Natural killer cell (primary cell): ENCODE results near the gene GRIK5. TPM values are rescaled to one million over a fixed set of nuclear protein-coding genes. Genes with fewer than 3 reads are reported as not detected.

Experiments used
- ATAC-seq, 3 donors: fragments of 150-1000 bp in 2 of 3; fragments of 200-7000 bp in 1 of 3; cut with Tn5 transposase; 1 replicate in 1 of 3; 2 replicates in 2 of 3; pipeline ENCODE4 v1.10.0; 2021; ENCODE audit warnings: mild to moderate bottlenecking in 2 of 3, moderate library complexity in 2 of 3
- DNase-seq, 2 donors: peaks; one replicate each; pipeline versions ENCODE4 v3.0.0 to v3.0.0-alpha.2; 2013 to 2021; ENCODE audit warnings: mixed read lengths in 1 of 2
- H3K27ac ChIP-seq: one replicate; pipeline ENCODE4 v1.5.1; 2013; ENCODE audit warnings: mild to moderate bottlenecking, low read length
- H3K27me3 ChIP-seq: one replicate; pipeline ENCODE4 v1.6.1; 2013; ENCODE audit warnings: low read length; ENCODE audit not compliant: control insufficient read depth, insufficient read depth
- H3K36me3 ChIP-seq: one replicate; pipeline ENCODE4 v1.6.1; 2013; ENCODE audit warnings: low read length; ENCODE audit not compliant: control insufficient read depth, insufficient read depth
- H3K4me1 ChIP-seq: one replicate; pipeline ENCODE4 v1.6.1; 2013; ENCODE audit warnings: low read length; ENCODE audit not compliant: control insufficient read depth, insufficient read depth
- H3K4me3 ChIP-seq: one replicate; pipeline ENCODE4 v1.5.1; 2013; ENCODE audit warnings: low read length
- H3K9me3 ChIP-seq: one replicate; pipeline ENCODE4 v1.6.1; 2013; ENCODE audit warnings: low read length; ENCODE audit not compliant: control insufficient read depth, insufficient read depth
- H3K27ac Mint-ChIP-seq, 2 donors: one replicate each; pipeline ENCODE4 v1.8.0; 2022; ENCODE audit warnings: mild to moderate bottlenecking in 2 of 2, mixed read lengths in 2 of 2, moderate library complexity in 1 of 2
- H3K27me3 Mint-ChIP-seq, 2 donors: one replicate each; pipeline ENCODE4 v1.8.0; 2022; ENCODE audit warnings: low read depth in 2 of 2, mixed read lengths in 2 of 2
- H3K36me3 Mint-ChIP-seq: one replicate; pipeline ENCODE4 v1.8.0; 2022; ENCODE audit warnings: mixed read lengths
- H3K4me1 Mint-ChIP-seq, 2 donors: one replicate each; pipeline ENCODE4 v1.8.0; 2022; ENCODE audit warnings: mixed read lengths in 2 of 2
- H3K4me3 Mint-ChIP-seq: one replicate; pipeline ENCODE4 v1.8.0; 2022; ENCODE audit warnings: mild to moderate bottlenecking, moderate library complexity, mixed read lengths
- H3K9me3 Mint-ChIP-seq, 2 donors: one replicate each; pipeline ENCODE4 v1.8.0; 2022; ENCODE audit warnings: mixed read lengths in 2 of 2
- CTCF ChIP-seq: fragments of 200-600 bp; IDR thresholded peaks from one replicate; pipeline ENCODE4 v1.8.0; 2022; ENCODE audit warnings: antibody characterized with exemption
- WGBS: methylation state at CpG from one replicate; pipeline ENCODE4 v1.1.7; 2013; ENCODE audit warnings: missing lambda C conversion rate; ENCODE audit not compliant: insufficient coverage; 5-methylcytosine and 5-hydroxymethylcytosine counted together
- intact Hi-C: fragments of 100-400 bp; cut with micrococcal nuclease; formaldehyde crosslinking; loops from one replicate; pipeline ENCODE4 v1.14.2; 2022
- total RNA-seq, 4 donors: library from RNA; stranded (reverse); fragments of 120-200 nt in 1 of 4; gene quantifications; one replicate each; pipeline versions ENCODE4 v1.2.3 to v1.2.4, GENCODE V29; 2013 to 2022

The GRIK5 gene
- total RNA-seq, 3 donors from 2014 or later (not counting 1 experiment from before 2014, with no cell fraction given): 0.31 to 2.1 TPM; not detected in 1

- intact Hi-C loops: no loop called here
These were observed 70.7 kb downstream of the GRIK5 start for GRCh38 chr19:41999071-41999877.

GRCh38 chr19:41998246-41999020, 71.6 kb downstream of the GRIK5 start:
- H3K27me3 Mint-ChIP-seq: peaks cover 49 to 60% of the 10 kb centered on the region in 2 donors
- H3K4me3 ChIP-seq: no peak overlapping the region
- TF ChIP-seq CTCF: peak; percentile 22
- DNase-seq (peak in 1 of 2 donors; percentile 52), ATAC-seq (no peak)
- no peak overlapping the region for H3K27ac Mint-ChIP-seq
- no peaks in the 10 kb centered on the region for H3K9me3 ChIP-seq
- intact Hi-C loops: no loop called here
- peaks cover 21% of the 10 kb centered on the region for H3K4me1 ChIP-seq
- WGBS: 9% methylated on average over 62 of the region's 64 CpGs
- H3K36me3 Mint-ChIP-seq: no peaks in the 10 kb centered on the region
- H3K27ac ChIP-seq: no peak overlapping the region
- no peaks in the 10 kb centered on the region for H3K36me3 ChIP-seq
- H3K9me3 Mint-ChIP-seq: no peaks in the 10 kb centered on the region
- H3K4me1 Mint-ChIP-seq: peaks cover 10 to 34% of the 10 kb centered on the region in 2 donors
- peaks cover 23% of the 10 kb centered on the region for H3K27me3 ChIP-seq
- no peak overlapping the region for H3K4me3 Mint-ChIP-seq

More at GRCh38 chr19:41999071-41999877, 70.7 kb downstream of the GRIK5 start:
- Mint-ChIP-seq H3K4me3 (no peak overlapping the region), H3K36me3 (no peaks in the 10 kb centered on the region), H3K27ac (no peak overlapping the region), H3K4me1 (peaks cover 7 to 31% of the 10 kb centered on the region in 2 donors), H3K27me3 (peaks cover 54 to 65% of the 10 kb centered on the region in 2 donors), H3K9me3 (no peaks in the 10 kb centered on the region)
- peaks cover 23% of the 10 kb centered on the region for H3K27me3 ChIP-seq
- no peaks in the 10 kb centered on the region for H3K9me3 ChIP-seq
- TF ChIP-seq CTCF: no peak
- no peak overlapping the region for H3K4me3 ChIP-seq
- H3K27ac ChIP-seq: no peak overlapping the region
- H3K36me3 ChIP-seq: no peaks in the 10 kb centered on the region
- DNase-seq (peak in 1 of 2 donors; percentile 40), ATAC-seq (no peak)
- WGBS: 22% methylated on average over 55 of the region's 55 CpGs
- peaks cover 17% of the 10 kb centered on the region for H3K4me1 ChIP-seq

GRCh38 chr19:41997851-41998229, 72.2 kb downstream of the GRIK5 start:
- peaks cover 23% of the 10 kb centered on the region for H3K27me3 ChIP-seq

More at GRCh38 chr19:41997851-41998229, 72.2 kb downstream of the GRIK5 start:
- Histone ChIP-seq H3K36me3 (no peaks in the 10 kb centered on the region), H3K4me1 (peaks cover 26% of the 10 kb centered on the region), H3K4me3 (no peak overlapping the region), H3K9me3 (no peaks in the 10 kb centered on the region), H3K27ac (no peak overlapping the region)
- H3K36me3 Mint-ChIP-seq: no peaks in the 10 kb centered on the region
- DNase-seq (peak in 1 of 2 donors; percentile 11), ATAC-seq (no peak)
- TF ChIP-seq CTCF: no peak
- H3K27me3 Mint-ChIP-seq: peaks cover 49 to 61% of the 10 kb centered on the region in 2 donors
- 6% methylated on average over 14 of the region's 14 CpGs for WGBS
- peaks cover 12 to 37% of the 10 kb centered on the region in 2 donors for H3K4me1 Mint-ChIP-seq
- H3K4me3 Mint-ChIP-seq: no peak overlapping the region
- no peaks in the 10 kb centered on the region for H3K9me3 Mint-ChIP-seq
- no peak overlapping the region for H3K27ac Mint-ChIP-seq
- intact Hi-C loops: no loop called here
